RWPE2 (cell line): Measurements from ENCODE around the gene RPL35A.

ENCODE experiments used
- ATAC-seq: fragments of 200-7000 bp; cut with Tn5 transposase; 3 replicates; pipeline ENCODE4 v1.9.1; 2021; ENCODE audit warnings: low read depth
- DNase-seq: peaks from one replicate; pipeline ENCODE4 v3.0.0-alpha.2; 2020; ENCODE audit warnings: low spot score
- H3K27ac ChIP-seq: fragments of 450-650 bp; 2 replicates; pipeline ENCODE4 v1.5.1; 2017; ENCODE audit warnings: mild to moderate bottlenecking; ENCODE audit not compliant: poor library complexity, severe bottlenecking
- H3K27me3 ChIP-seq: fragments of 250-450 bp; sonication (Bioruptor Pico); 2 replicates; pipeline ENCODE4 v1.5.1; 2021; ENCODE audit warnings: mild to moderate bottlenecking, moderate library complexity; ENCODE audit not compliant: insufficient read depth, poor library complexity, severe bottlenecking
- H3K36me3 ChIP-seq: fragments of 250-450 bp; sonication (Bioruptor Pico); 2 replicates; pipeline ENCODE4 v1.5.1; 2020; ENCODE audit warnings: low read depth, mild to moderate bottlenecking, moderate library complexity
- H3K4me1 ChIP-seq: fragments of 250-450 bp; sonication (Bioruptor Pico); 2 replicates; pipeline ENCODE4 v1.5.1; 2021; ENCODE audit warnings: mild to moderate bottlenecking, moderate library complexity; ENCODE audit not compliant: insufficient read depth, poor library complexity, severe bottlenecking
- H3K4me3 ChIP-seq: fragments of 250-450 bp; sonication (Bioruptor Pico); 2 replicates; pipeline ENCODE4 v1.5.1; 2021; ENCODE audit warnings: mild to moderate bottlenecking, moderate library complexity; ENCODE audit not compliant: severe bottlenecking
- H3K9me3 ChIP-seq: fragments of 250-450 bp; sonication (Bioruptor Pico); 2 replicates; pipeline ENCODE4 v1.5.1; 2021; ENCODE audit warnings: mild to moderate bottlenecking, moderate library complexity; ENCODE audit not compliant: severe bottlenecking
- CTCF ChIP-seq: fragments of 450-650 bp; IDR thresholded peaks from one replicate; pipeline ENCODE4 v1.5.1; 2017; ENCODE audit warnings: mild to moderate bottlenecking, moderate library complexity; ENCODE audit not compliant: poor library complexity, severe bottlenecking

RPL35A gene

GRCh38 chr3:197996855-197997254 lies 46.9 kb downstream of the RPL35A start:
- no peaks in the 10 kb centered on the region for H3K36me3 ChIP-seq
- H3K4me1 ChIP-seq, result no peaks in the 10 kb centered on the region
- H3K4me3 ChIP-seq, result no peak overlapping the region
- TF ChIP-seq CTCF, result no peak
- H3K27me3 ChIP-seq, result no peaks in the 10 kb centered on the region
- DNase-seq (no peak), ATAC-seq (no peak)
- no peak overlapping the region for H3K27ac ChIP-seq
- no peaks in the 10 kb centered on the region for H3K9me3 ChIP-seq

- H3K9me3 ChIP-seq, result no peaks in the 10 kb centered on the region
- no peaks in the 10 kb centered on the region for H3K36me3 ChIP-seq
- ATAC-seq (no peak), DNase-seq (no peak)
- H3K27ac ChIP-seq, result no peak overlapping the region
- no peaks in the 10 kb centered on the region for H3K4me1 ChIP-seq
- no peak overlapping the region for H3K4me3 ChIP-seq
- no peak for TF ChIP-seq CTCF
- H3K27me3 ChIP-seq, result no peaks in the 10 kb centered on the region
Observed at GRCh38 chr3:197997936-197998335, 47.9 kb downstream of the RPL35A start.
